Spleen (tissue), 7 donors: ENCODE measurements around the gene SEMA5A.

ENCODE experiments used
- CTCF ChIP-seq, 11 experiments: fragments of 200-600 bp in 7 of 11; fragments of 450-650 bp in 4 of 11; sonication (generic) in 4 of 11; IDR thresholded peaks in 8 of 11; conservative IDR thresholded peaks in 3 of 11; 1 replicate in 7 of 11; 2 replicates in 4 of 11; pipeline versions ENCODE4 v1.4.0 to v1.8.0; 2016 to 2021; ENCODE audit warnings: antibody characterized with exemption in 11 of 11, inconsistent platforms in 4 of 11, mild to moderate bottlenecking in 1 of 11
- POLR2A ChIP-seq, 3 donors: fragments of 450-650 bp; IDR thresholded peaks; one replicate each; pipeline ENCODE4 v1.5.1; 2017; ENCODE audit warnings: antibody characterized with exemption in 3 of 3, mild to moderate bottlenecking in 1 of 3
- POLR2AphosphoS5 ChIP-seq, 3 donors: sonication (generic); formaldehyde crosslinking; IDR thresholded peaks; one replicate each; pipeline ENCODE4 v1.5.1; 2017; ENCODE audit warnings: antibody characterized with exemption in 3 of 3
- donor health status: DM: no; HTN: no; CAD: no; lungs with moderate emphysema.
- donor health status: DM: no; HTN: no; CAD: no.
- donor health status: DM: no; HTN: no; CAD: no.

- TF ChIP-seq CTCF (IDR thresholded peaks at IDR 0.05 in 8 of 11, conservative IDR thresholded peaks at IDR 0.05 in 3 of 11) (no peak), POLR2A (IDR thresholded peaks at IDR 0.05) (no peak), POLR2AphosphoS5 (IDR thresholded peaks at IDR 0.05) (no peak)
Measured at GRCh38 chr5:9188956-9189355, 356.9 kb downstream of the SEMA5A start.
